Fibroblast of the aortic adventitia (primary cell): ENCODE results near the gene PLXNA4. TPM values are rescaled to one million over a fixed set of nuclear protein-coding genes. Genes with fewer than 3 reads are reported as not detected.

Experiments
- DNase-seq: peaks from one replicate; pipeline ENCODE4 v3.0.0-alpha.2; 2010; ENCODE audit warnings: low read depth
- H3K4me3 ChIP-seq: 2 replicates; pipeline ENCODE4 v1.5.1; 2011; ENCODE audit warnings: low read depth, mild to moderate bottlenecking, control low read depth, low read length, moderate library complexity
- CTCF ChIP-seq: IDR thresholded peaks from 2 replicates; pipeline ENCODE4 v1.5.1; 2011; ENCODE audit warnings: mild to moderate bottlenecking, low read length, control low read depth, inconsistent platforms; ENCODE audit not compliant: insufficient read depth
- total RNA-seq: library from RNA; depleted of rRNA; stranded (reverse); fragments of >200 nt; gene quantifications from 2 replicates; pipeline ENCODE4 v1.2.3, GENCODE V29; 2012; ENCODE audit warnings: low replicate concordance

Gene PLXNA4
- total RNA-seq, 1 donor = 3.0 TPM

- DNase-seq = peak; percentile 64
- H3K4me3 ChIP-seq = no peak overlapping the region
- no peak for TF ChIP-seq CTCF
These were observed 170.2 kb downstream of the PLXNA4 start for GRCh38 chr7:132406039-132406438.

GRCh38 chr7:132404261-132404660 is 172.0 kb downstream of the PLXNA4 start:
- TF ChIP-seq CTCF = no peak

GRCh38 chr7:132403465-132404110 is 172.7 kb downstream of the PLXNA4 start:
- no peak for TF ChIP-seq CTCF
- no peak for DNase-seq
- no peak overlapping the region for H3K4me3 ChIP-seq

More at GRCh38 chr7:132404261-132404660, 172.0 kb downstream of the PLXNA4 start:
- no peak for DNase-seq
- no peak overlapping the region for H3K4me3 ChIP-seq

- H3K4me3 ChIP-seq = no peak overlapping the region
- no peak for TF ChIP-seq CTCF
- peak; percentile 42 for DNase-seq
These were observed 173.5 kb downstream of the PLXNA4 start for GRCh38 chr7:132402751-132403245.

GRCh38 chr7:132402096-132402495 is 174.2 kb downstream of the PLXNA4 start:
- TF ChIP-seq CTCF = no peak
- DNase-seq = no peak
- no peak overlapping the region for H3K4me3 ChIP-seq

- peak; percentile 33 for DNase-seq
- TF ChIP-seq CTCF = no peak
- no peak overlapping the region for H3K4me3 ChIP-seq
These were observed 175.6 kb downstream of the PLXNA4 start for GRCh38 chr7:132400561-132401142.

GRCh38 chr7:132399367-132399766 is 176.9 kb downstream of the PLXNA4 start:
- no peak for TF ChIP-seq CTCF
- no peak for DNase-seq

More at GRCh38 chr7:132399367-132399766, 176.9 kb downstream of the PLXNA4 start:
- no peak overlapping the region for H3K4me3 ChIP-seq
